Germinal center (tissue), 1 donor: ENCODE data around the gene RIN2.
A peak's percentile ranks its signal among the peaks of the same experiment; 100 is the strongest.
"Not testable (repeated sequence)": the region's sequence is repeated elsewhere in the genome, so short reads cannot be mapped to it uniquely, and the experiment has no call there.

Experiments used
- DNase-seq: peaks from one replicate; pipeline ENCODE4 v3.0.0; 2012; ENCODE audit warnings: mixed read lengths, low spot score

RIN2 gene

DNA sequence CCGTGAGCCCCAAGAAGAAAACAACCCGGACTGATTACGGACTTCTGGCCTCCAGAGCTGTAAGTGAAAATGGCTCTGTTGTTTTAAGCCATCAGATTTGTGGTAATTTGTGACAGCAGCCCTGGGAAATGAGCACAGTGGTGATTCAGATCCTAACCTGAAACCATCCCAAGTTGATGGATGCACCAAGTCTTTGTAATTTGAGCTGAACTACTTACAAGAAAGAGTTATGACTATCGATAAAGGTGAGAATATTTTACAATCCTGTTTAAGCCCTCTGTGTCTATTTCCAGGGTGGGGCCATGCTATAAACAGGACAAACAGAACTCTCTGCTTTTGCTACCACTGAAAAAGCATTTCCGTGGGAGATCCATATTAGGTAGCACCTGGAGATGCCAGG is 19.1 kb upstream of the RIN2 start:
- no peak for DNase-seq

- no peak for DNase-seq
Observed at GRCh38 chr20:19739351-19739750, 18.7 kb upstream of the RIN2 start.

GRCh38 chr20:19740512-19740911 is 17.5 kb upstream of the RIN2 start:
- no peak for DNase-seq

DNA sequence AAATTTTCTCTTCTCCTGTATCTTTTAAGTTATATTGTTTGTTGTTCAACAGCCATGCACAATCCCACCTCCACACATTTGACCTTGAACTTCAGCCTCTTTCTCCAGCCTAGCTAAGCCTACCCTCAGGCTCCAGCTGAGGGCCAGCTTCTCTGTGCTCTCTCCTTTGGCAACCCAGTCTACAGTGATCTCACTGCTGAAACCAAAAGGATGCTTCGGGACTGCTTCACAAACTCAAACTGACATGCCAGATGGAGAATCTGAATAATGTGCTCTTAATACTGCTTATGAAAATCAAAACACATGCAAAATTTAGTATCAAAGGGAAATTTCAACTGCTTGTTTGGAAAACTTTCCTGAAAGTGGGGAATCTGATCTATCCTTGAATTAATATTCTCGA is 16.1 kb upstream of the RIN2 start:
- DNase-seq: no peak

DNA sequence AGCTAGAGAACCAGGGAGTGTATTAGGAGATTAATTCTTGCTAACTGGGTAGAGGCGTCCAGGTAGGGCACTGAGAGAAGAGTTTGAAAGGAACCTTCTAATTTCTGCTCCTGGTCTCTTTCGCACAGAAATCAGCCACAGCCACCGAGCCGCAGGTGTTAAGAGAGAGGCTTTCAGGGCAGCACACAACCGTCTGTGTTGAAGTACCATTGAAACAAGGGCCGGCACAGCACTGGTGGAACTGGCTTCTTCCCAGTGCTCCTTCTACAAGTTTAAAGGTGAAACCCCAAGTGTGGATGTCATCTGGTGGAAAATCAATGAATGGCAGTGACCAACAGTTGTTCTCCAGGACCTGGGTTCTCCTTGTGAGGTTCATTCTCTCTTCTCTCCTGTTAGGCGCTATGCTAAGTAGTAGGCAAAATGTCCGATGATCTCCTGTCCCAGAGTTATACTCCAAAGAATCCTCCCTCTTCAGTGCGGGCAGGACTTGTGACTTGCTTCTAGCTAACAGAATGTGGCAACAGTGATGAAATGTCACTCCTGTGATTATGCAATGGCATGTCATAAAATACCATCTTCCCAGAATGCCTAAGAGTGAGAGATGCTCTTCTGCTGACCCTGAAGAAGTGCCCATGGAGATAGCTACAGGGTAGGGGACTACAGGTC is 15.0 kb upstream of the RIN2 start:
- DNase-seq: no peak

DNA sequence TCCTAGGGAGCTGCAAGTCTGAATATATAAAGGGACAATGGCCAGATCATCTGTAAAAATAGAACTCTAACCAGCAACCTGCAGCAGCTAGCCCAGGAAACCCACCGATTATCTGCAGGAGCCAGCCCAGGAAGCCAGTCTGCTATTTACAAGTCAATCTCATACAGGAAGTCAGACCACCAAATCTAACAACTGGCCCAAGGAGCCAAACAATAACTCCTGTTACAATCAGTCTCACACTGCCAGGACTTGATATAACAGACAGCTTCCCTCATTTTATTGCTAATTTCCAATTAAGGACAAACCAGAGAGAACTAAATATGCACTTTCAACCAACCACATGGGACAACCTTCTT is 14.4 kb upstream of the RIN2 start:
- DNase-seq: no peak

- no peak for DNase-seq
Observed at GRCh38 chr20:19745106-19745505, 13.0 kb upstream of the RIN2 start.

- no peak for DNase-seq
Observed at GRCh38 chr20:19745584-19745983, 12.5 kb upstream of the RIN2 start.

GRCh38 chr20:19746396-19746795 is 11.7 kb upstream of the RIN2 start:
- DNase-seq: no peak

DNA sequence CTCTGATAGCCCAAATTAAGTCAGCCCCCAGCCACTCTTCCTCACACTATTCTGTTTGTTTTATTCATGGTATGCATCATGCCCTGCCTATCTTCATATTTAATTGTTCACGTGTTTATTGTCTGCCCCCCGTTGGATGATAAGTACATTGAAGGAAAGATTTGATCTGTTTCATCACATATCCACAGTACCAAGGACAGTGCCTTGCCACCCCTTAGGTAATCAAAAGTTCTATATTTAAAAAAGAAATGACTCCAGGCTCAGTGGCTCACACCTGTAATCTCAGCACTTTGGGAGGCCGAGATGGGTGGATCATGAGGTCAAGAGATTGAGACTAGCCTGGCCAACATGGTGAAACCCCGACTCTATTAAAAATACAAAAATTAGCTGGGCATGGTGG is 10.2 kb upstream of the RIN2 start:
- no peak for DNase-seq

DNA sequence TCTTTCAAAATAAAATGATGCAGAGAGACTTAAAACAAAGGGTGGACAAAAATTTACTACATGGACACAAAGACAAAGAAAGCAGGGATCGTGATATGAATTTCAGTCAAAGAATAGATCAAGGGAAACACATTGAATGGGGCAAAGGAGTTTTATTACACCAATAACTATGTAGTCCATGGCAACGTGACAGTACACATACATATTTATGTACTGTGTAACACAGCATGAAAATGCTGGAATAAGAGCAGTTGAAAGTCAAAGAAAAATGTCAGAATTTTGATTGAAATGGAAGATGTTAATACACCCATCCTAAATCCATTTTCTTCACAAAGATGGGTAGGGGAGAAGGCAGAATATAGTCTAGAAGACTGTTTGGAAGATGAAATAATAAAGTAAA is 9.4 kb upstream of the RIN2 start:
- no peak for DNase-seq

GRCh38 chr20:19749618-19750071 is 8.4 kb upstream of the RIN2 start:
- no peak for DNase-seq

DNA sequence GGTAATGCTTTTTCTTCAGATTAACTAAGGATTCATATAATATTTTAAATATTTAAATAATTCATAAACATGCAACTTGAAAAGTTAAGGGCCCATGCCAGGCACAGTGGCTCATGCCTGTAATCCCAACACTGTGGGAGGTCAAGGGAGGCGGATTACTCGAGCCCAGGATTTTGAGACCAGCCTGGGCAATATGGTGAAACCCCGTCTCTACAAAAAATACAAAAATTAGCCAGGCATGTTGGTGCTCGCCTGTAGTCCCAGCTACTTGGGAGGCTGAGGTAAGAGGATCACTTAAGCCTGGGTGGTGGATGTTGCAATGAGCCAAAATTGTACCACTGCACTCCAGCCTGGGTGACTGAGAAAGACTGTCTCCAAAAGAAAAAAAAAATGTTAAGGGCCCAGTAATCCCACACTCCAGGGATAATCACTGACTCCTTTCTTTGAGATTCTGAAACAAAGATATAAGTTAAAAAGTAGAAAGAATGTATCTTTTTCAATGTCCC is 7.9 kb upstream of the RIN2 start:
- DNase-seq: no peak

DNA sequence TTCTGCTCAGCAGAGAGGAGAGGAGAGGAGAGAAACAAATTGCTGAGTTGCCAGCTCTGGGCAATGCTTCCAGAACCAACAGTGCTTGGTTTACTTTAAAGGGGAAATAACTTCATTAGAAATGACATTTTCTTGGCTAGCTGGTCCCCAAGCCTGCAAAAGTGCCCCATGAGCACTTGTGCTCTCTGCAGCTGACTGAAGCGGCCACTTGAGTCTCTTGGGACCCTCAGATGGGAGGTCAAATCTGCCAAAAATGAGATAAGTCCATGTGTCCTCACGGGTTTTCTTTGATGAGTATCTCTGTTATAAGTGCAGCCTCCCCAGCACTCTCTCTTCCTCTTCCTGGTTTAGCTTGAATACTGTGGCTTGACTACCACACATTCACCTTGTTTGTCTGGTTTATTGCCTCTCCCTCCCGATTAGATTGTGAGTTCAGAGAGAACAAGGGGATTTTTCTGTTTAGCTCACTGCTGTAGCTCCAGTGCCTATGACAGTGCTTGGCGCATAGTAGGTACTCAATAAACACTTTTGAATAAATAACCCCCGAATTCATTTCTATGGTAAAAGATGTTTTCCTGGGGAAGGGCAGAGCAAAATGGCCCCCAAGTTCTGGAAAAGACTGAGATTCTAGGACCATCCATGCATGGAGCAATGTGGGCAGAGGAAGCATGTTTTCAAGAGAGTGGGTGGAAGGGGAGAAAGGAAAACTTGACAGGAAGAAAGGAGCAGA is 7.0 kb upstream of the RIN2 start:
- peak; percentile 38 for DNase-seq

GRCh38 chr20:19754201-19754600 is 3.9 kb upstream of the RIN2 start:
- DNase-seq: not testable (repeated sequence)

DNA sequence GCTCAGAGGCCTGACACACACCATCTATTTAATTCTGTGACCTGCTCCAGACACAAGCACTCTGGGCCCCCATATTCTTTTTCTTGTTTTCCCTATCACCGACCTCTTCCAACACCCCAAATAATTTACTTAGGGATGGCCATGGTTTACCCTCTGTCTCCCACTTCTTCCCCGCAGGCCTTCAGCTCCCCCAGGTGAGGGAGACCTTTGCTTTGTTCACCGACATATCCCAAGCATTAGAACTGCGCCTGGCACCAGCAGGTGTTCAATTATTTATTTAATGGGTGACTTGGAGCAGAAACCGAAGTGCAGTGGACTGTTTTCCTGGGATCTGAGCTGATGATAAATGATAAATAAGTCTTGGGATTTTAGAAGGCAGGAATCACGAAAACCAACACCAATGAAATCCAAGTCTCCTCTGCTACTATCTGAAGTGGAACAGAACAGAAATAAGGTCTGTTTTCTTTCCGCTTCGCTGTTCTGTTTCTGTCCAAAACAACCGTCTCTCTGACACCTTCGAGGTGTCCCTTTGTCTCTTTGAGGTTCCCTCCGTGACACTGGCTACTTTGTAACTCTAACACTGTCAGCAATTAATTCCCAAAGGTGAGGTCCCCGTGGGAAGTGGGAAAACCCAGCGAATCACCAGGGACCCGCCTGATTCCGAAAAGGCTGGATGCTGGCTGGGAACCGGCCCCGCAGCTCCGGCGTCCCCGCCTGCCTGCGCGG is 1.1 kb upstream of the RIN2 start:
- DNase-seq: no peak

DNA sequence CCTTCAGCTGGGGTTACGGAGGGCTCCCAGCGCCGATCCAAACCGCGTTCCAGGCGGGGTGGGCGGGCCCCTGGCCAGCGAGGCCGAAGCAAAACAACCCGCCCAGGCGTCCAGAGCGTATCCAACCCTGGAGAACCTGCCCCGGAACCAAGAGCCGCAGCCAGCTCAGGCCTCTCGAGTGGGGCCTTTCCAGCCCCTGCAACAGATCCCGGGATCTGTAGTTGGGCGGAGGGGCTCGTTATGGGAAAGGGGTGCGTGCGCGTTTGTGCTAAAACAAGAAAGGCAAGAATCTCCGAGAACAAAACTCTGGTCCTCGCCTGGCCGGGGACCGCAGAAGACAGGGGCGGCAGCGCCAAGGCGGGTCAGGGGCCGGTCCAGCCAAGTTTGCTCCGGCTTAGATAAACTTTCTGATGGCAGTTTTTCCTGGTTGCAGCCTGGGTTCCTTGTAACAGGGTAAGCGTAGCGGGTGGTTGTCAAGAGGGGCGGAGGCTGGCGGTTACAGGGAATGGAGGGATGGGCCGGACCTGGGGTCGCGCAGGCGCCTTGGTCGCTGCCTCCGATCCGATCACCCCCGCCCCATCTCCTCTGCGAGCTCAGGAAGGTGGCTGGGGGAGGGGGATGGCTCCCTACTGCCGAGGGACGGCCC is 448 bp upstream of the RIN2 start:
- DNase-seq: peak; percentile 55

- DNase-seq: peak; percentile 25
Observed at GRCh38 chr20:19758501-19759331, 658 bp downstream of the RIN2 start.

DNA sequence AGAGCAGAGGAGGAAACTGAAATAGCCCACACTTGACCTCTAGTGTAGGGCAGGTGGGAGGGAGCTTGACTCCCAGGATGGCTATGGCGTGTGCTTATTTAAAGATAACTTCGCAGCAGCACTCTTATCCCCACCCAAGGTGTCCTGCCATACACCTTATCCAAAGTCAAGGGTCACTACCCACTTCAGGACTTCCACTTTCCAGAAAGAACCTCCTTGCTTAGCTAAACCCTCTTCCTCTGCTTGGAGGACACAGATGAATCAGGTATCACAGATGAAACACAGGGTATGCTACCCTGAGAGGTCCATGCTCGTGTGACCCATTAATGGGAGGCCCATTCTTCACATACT is 2.3 kb downstream of the RIN2 start:
- DNase-seq: no peak

- no peak for DNase-seq
Observed at GRCh38 chr20:19761326-19761725, 3.3 kb downstream of the RIN2 start.

DNA sequence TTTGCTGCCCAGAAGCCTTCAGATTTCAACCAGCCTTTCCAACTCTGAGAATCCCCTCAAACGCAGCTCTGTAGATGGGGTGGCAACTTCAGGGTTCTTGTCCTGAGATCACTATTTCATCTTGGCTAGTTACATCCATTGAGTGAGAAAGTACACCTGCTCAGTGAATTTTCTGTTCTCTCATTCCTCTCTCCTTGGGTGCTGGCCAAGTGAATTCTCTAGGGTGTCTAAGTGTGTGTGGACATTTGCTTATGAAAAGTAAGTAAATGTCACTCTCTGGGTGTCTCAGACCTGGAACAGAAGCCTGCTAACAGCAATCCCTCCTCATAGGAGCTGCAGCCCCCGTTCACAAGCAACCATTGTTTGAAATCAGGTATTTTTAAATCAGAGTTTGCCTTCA is 3.8 kb downstream of the RIN2 start:
- DNase-seq: no peak

- DNase-seq: no peak
Observed at GRCh38 chr20:19764207-19764606, 6.1 kb downstream of the RIN2 start.
